BJ (cell line): ENCODE data around the gene GAPDH. TPM values are rescaled to one million over a fixed set of nuclear protein-coding genes. Genes with fewer than 3 reads are reported as not detected.
"Not testable (repeated sequence)": the region's sequence is repeated elsewhere in the genome, so short reads cannot be mapped to it uniquely, and the experiment has no call there.

ENCODE experiments used
- CTCF ChIA-PET: fragments of 350-600 bp; formaldehyde crosslinking; extraction: SDS; loops from one replicate; lab custom pipeline; 2021; ENCODE audit warnings: antibody characterized with exemption, inconsistent platforms; lab: Yijun Ruan, JAX
- POLR2A ChIA-PET: fragments of 300-600 bp; sonication (Branson Sonifier 250); formaldehyde crosslinking; extraction: SDS; loops from one replicate; lab custom pipeline; 2021; ENCODE audit warnings: antibody characterized with exemption; lab: Charles Lee
- DNase-seq: peaks from one replicate; pipeline ENCODE4 v3.0.0-alpha.2; 2011; ENCODE audit warnings: low read depth
- H3K27me3 ChIP-seq: 2 replicates; pipeline ENCODE4 v1.6.0; 2011; ENCODE audit warnings: low read length; ENCODE audit not compliant: control insufficient read depth, insufficient read depth
- H3K36me3 ChIP-seq: 2 replicates; pipeline ENCODE4 v1.5.1; 2011; ENCODE audit warnings: low read length; ENCODE audit not compliant: control insufficient read depth, insufficient read depth
- H3K4me3 ChIP-seq: 2 replicates; pipeline ENCODE4 v1.5.1; 2011; ENCODE audit warnings: low read depth, mild to moderate bottlenecking, control low read depth, low read length
- polyA plus RNA-seq: library from polyadenylated mRNA; depleted of rRNA; stranded (reverse); fragments of >200 nt; gene quantifications from 2 replicates; pipeline ENCODE4 v1.2.3, GENCODE V29; 2011
- TF ChIP-seq, protein P1 (sequence below): IDR thresholded peaks from 2 replicates; pipeline ENCODE4 v1.5.1; 2011; ENCODE audit warnings: low read depth, mild to moderate bottlenecking, control low read depth, inconsistent platforms, low read length, moderate library complexity; ENCODE audit not compliant: insufficient read depth

GAPDH gene
- polyA plus RNA-seq, 1 experiment = 18,709 TPM

DNA sequence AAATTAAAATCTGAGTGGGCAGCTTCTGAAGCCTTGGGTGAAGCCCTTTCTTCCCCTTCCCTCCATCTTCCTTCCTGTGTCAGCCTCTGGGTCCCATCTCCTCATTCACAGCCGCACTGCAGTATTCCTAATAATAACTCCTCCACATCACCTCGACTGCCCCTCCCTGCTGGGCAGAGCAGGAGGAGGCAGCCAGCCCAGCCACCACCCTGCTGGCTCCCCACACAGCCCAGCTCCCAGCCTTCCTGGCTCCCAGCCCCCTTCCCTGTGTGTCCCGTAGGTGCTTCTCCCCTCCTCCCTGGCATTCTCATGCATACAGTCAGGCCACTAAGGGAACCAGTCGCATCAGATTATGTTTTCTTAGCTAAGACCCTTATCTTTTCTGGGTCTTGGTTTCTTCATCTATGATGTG lies 17.8 kb downstream of the GAPDH start:
- POLR2A ChIA-PET = interaction anchor here (0.6 to 2.2 kb wide), 5 partner anchors 11 to 20 kb away, joined by 3 to 12 read pairs (median 4); partner anchors contain the start of gene NOP2
- Histone ChIP-seq H3K27me3 (no peaks in the 10 kb centered on the region), H3K36me3 (peaks cover under 1% of the 10 kb centered on the region), H3K4me3 (no peak overlapping the region; the same call in 1 of the 2 replicates)
- TF ChIP-seq, protein P1, sequence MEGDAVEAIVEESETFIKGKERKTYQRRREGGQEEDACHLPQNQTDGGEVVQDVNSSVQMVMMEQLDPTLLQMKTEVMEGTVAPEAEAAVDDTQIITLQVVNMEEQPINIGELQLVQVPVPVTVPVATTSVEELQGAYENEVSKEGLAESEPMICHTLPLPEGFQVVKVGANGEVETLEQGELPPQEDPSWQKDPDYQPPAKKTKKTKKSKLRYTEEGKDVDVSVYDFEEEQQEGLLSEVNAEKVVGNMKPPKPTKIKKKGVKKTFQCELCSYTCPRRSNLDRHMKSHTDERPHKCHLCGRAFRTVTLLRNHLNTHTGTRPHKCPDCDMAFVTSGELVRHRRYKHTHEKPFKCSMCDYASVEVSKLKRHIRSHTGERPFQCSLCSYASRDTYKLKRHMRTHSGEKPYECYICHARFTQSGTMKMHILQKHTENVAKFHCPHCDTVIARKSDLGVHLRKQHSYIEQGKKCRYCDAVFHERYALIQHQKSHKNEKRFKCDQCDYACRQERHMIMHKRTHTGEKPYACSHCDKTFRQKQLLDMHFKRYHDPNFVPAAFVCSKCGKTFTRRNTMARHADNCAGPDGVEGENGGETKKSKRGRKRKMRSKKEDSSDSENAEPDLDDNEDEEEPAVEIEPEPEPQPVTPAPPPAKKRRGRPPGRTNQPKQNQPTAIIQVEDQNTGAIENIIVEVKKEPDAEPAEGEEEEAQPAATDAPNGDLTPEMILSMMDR = no peak
- CTCF ChIA-PET = interaction anchor here (0.9 to 15.4 kb wide), 5 partner anchors 13 to 215 kb away, joined by 3 to 157 read pairs (median 6); partner anchors contain the start of genes GAPDH, NOP2 and PTMS
- DNase-seq = no peak

DNA sequence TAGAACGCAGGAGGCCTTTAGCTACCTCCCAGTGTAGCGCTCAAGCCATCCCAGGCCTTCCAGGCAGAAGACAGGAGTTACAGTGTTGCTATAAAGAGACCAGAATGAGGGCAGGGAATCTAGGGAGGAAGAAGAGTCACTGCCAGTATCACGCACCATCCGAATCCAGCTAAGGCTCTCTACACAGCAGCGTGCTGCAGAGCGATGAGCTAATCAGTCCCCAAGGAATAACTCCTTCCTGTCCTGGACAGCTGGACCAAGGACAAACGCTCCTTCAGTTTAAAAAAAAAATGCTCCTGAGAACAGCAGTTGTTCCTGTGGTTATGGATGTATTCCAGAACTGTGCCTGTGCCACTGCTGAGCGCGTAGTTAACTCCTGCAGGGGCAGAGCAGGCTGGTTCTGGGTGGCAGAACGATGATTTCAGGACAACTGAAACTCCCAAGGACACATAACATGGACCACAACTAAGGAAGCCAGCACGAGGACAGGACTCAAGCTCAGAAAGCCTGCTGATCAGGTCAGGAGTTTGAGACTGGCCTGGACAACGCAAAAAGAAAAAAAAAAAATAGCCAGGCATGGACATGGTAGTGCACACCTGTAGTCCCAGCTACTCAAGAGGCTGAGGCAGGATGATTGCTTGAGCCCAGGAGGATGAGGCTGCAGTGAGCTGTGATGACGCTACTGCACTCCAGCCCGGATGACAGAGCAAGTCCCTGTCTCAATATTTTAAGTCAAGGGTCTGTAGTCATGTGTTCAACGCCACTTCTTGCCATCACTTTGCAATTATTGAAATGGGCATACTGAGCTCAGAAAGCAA lies 18.9 kb downstream of the GAPDH start:
- ChIA-PET POLR2A (interaction anchor here (0.5 to 2.2 kb wide), 4 partner anchors 14 to 171 kb away, joined by 3 to 19 read pairs (median 10); partner anchors contain the start of gene COPS7A), CTCF (interaction anchor here (0.6 to 15.4 kb wide), 7 partner anchors 9 to 213 kb away, joined by 3 to 157 read pairs (median 8); partner anchors contain the start of genes GAPDH, NOP2 and PTMS)
- TF ChIP-seq, protein P1 = no peak
- Histone ChIP-seq H3K4me3 (no peak overlapping the region), H3K36me3 (peaks cover 3% of the 10 kb centered on the region), H3K27me3 (no peaks in the 10 kb centered on the region)
- DNase-seq = no peak

DNA sequence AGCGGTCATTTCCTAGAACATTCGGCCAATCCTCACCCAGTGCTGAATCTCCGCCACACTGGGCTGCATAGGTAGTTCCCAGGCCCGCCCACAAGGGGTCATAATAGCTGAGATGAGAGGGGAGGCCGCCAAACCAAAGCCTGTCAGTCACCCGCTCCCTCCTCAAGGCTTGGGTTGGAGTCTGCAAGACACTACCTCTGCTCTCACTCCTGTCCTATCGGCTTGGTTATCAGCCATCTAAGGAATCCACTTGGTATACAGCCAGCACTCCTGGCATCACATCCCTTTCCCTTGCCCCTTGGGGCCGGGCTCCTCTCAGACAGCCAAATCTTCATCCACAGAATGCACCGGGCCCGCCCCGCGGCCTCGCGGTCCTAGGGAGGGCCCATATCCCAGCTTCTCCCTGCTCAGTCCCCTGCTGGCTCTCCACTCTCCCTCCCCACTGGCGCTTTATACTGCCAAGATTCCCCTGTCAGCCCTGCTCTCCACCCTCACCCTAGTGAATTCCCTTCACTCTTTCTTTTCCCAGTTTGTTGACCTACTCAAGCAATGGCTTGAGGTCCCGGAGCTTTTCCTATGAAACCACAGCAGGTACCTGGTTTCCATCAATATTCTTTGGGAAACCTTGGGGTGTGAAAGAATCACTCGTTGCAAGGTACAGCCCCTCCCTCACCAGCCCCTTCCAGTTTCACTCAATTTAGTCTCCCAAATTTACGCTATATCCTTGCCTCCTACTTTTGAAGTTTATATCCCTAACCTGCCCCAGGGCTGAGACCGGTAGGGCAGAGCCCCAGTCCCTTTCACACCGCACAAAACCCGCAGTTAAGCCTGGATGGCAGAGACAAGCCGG lies 20.1 kb downstream of the GAPDH start:
- ChIA-PET POLR2A (interaction anchor here (0.6 kb wide), 1 partner anchor 20 kb away, joined by 9 read pairs; the partner anchor contains the start of gene GAPDH), CTCF (interaction anchor here (0.7 to 15.4 kb wide), 9 partner anchors 10 to 337 kb away, joined by 3 to 157 read pairs (median 5); partner anchors contain the start of genes GAPDH and NOP2)
- peaks cover 3% of the 10 kb centered on the region for H3K36me3 ChIP-seq
- no peak for DNase-seq
- H3K27me3 ChIP-seq = no peaks in the 10 kb centered on the region
- peak overlapping the region; percentile 68 for H3K4me3 ChIP-seq
- TF ChIP-seq, protein P1 = peak; percentile 68

DNA sequence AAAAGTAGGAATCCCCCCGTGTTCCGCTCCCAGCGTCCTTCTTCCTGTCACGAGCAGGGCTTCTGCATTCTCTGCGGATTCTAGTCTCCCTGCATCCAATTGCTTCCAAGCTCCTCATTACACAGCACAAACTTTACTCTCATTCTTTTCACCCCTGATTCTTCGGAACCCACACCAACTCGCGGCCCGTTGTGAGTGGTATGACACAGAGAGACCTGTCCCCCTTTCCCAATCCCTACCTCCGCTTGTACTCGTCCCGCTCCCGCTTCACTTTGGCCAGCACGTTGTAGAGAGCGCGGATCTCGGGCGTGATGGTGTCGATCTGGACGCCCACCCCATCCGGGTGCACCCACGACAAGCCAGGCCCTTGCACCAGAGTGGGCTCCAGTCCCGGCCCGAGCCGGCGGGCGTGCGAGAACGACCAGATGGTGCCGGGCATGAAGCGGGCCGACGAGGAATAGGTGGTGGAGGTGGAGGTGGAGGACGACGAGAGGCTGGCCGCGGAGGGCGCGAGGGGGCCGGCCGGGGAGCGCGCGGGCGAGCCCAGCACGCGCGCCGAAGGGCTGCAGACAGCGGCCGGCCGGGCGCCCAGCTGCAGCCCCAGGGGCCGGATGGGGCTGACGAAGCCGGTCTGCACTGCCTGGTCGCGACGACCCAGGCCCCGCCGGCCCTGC lies 20.8 kb downstream of the GAPDH start:
- DNase-seq = no peak
- ChIA-PET CTCF (interaction anchor here (0.7 to 15.4 kb wide), 8 partner anchors 10 to 336 kb away, joined by 3 to 157 read pairs (median 6); partner anchors contain the start of genes GAPDH and NOP2), POLR2A (no interaction called here)
- TF ChIP-seq, protein P1 = no peak
- Histone ChIP-seq H3K27me3 (no peaks in the 10 kb centered on the region), H3K36me3 (peaks cover 10% of the 10 kb centered on the region), H3K4me3 (peak overlapping the region; percentile 68)

DNA sequence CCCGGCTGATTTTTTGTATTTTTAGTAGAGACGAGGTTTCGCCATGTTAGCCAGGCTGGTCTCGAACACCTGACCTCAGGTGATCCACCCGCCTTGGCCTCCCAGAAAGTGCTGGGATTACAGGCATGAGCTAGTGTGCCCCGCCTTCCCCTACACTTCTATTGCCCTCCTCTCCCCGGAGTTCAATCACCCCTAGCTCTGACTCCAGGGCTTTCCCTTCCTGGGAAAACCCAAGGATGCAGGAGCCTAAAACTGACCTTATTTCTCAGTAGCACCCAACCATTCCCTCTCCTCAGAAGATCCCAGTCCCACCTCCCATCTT lies 22.1 kb downstream of the GAPDH start:
- CTCF ChIA-PET = interaction anchor here (7.8 to 15.4 kb wide), 2 partner anchors 9 to 18 kb away, joined by 59 to 157 read pairs; partner anchors contain the start of genes GAPDH and NOP2
- POLR2A ChIA-PET, H3K27me3 ChIP-seq, DNase-seq, H3K4me3 ChIP-seq: not testable (repeated sequence)
- H3K36me3 ChIP-seq = peaks cover 20% of the 10 kb centered on the region
